WTC11 (cell line): Measurements from ENCODE around the gene SCYGR7. TPM values are rescaled to one million over a fixed set of nuclear protein-coding genes. Genes with fewer than 3 reads are reported as not detected.

Experiments used
- ATAC-seq: fragments of 200-7000 bp; cut with Tn5 transposase; 2 replicates; pipeline ENCODE4 v1.10.0; 2021; ENCODE audit warnings: mild to moderate bottlenecking, moderate library complexity
- CTCF ChIA-PET: fragments of 300-600 bp; sonication (Branson Sonifier 250); formaldehyde crosslinking; loops from one replicate; lab custom pipeline; 2021; ENCODE audit warnings: antibody characterized with exemption; lab: Charles Lee
- POLR2A ChIA-PET: fragments of 350-600 bp; sonication (Branson Sonifier 250); formaldehyde crosslinking; loops from one replicate; lab custom pipeline; 2021; ENCODE audit warnings: antibody characterized with exemption; lab: Charles Lee
- DNase-seq: peaks from one replicate; pipeline ENCODE4 v3.0.0; 2021; ENCODE audit warnings: low spot score
- H3K27ac Mint-ChIP-seq: 2 replicates; pipeline ENCODE4 v1.8.0; 2021; ENCODE audit warnings: mixed read lengths
- H3K27me3 Mint-ChIP-seq: 2 replicates; pipeline ENCODE4 v1.8.0; 2021; ENCODE audit warnings: low read depth, mild to moderate bottlenecking, moderate library complexity, mixed read lengths
- H3K36me3 Mint-ChIP-seq: 2 replicates; pipeline ENCODE4 v1.8.0; 2021; ENCODE audit warnings: mixed read lengths
- H3K4me1 Mint-ChIP-seq: 2 replicates; pipeline ENCODE4 v1.8.0; 2022; ENCODE audit warnings: mixed read lengths
- H3K4me3 Mint-ChIP-seq: 2 replicates; pipeline ENCODE4 v1.8.0; 2021; ENCODE audit warnings: mild to moderate bottlenecking, moderate library complexity, mixed read lengths
- H3K9me3 Mint-ChIP-seq: 2 replicates; pipeline ENCODE4 v1.8.0; 2021; ENCODE audit warnings: mixed read lengths
- ATF1 ChIP-seq: sonication (generic); formaldehyde crosslinking; IDR thresholded peaks from 2 replicates; pipeline ENCODE4 v1.8.1; 2023; ENCODE audit warnings: mild to moderate bottlenecking, moderate library complexity, missing genetic modification reagents
- CTCF ChIP-seq: fragments of 200-600 bp; IDR thresholded peaks from 2 replicates; pipeline ENCODE4 v1.8.0; 2022; ENCODE audit warnings: antibody characterized with exemption
- E2F5 ChIP-seq: sonication (generic); formaldehyde crosslinking; IDR thresholded peaks from 2 replicates; pipeline ENCODE4 v1.8.1; 2022; ENCODE audit warnings: mild to moderate bottlenecking, moderate library complexity, missing genetic modification reagents
- ETV6 ChIP-seq: sonication (generic); formaldehyde crosslinking; IDR thresholded peaks from 2 replicates; pipeline ENCODE4 v1.8.1; 2022; ENCODE audit warnings: mild to moderate bottlenecking, missing genetic modification reagents
- GRHL2 ChIP-seq: fragments of 250-450 bp; sonication (Bioruptor Pico); IDR thresholded peaks from 2 replicates; pipeline ENCODE4 v1.8.0; 2022; ENCODE audit warnings: mild to moderate bottlenecking, moderate library complexity; ENCODE audit not compliant: insufficient replicate concordance, severe bottlenecking
- HMGA2 ChIP-seq: fragments of 250-450 bp; sonication (Bioruptor Pico); IDR thresholded peaks from 2 replicates; pipeline ENCODE4 v1.4.0; 2021; ENCODE audit warnings: mild to moderate bottlenecking, moderate library complexity
- HMGXB4 ChIP-seq: sonication (generic); formaldehyde crosslinking; IDR thresholded peaks from 2 replicates; pipeline ENCODE4 v1.8.1; 2023; ENCODE audit warnings: mild to moderate bottlenecking, moderate library complexity, missing genetic modification reagents
- NR1H2 ChIP-seq: sonication (generic); formaldehyde crosslinking; IDR thresholded peaks from 2 replicates; pipeline ENCODE4 v1.9.0; 2021; ENCODE audit warnings: mild to moderate bottlenecking, moderate library complexity, missing genetic modification reagents
- PRDM15 ChIP-seq: sonication (generic); formaldehyde crosslinking; IDR thresholded peaks from 2 replicates; pipeline ENCODE4 v1.8.0; 2022; ENCODE audit warnings: missing genetic modification reagents
- PRRX2 ChIP-seq: fragments of 250-450 bp; sonication (Bioruptor Pico); IDR thresholded peaks from 2 replicates; pipeline ENCODE4 v1.8.0; 2021; ENCODE audit warnings: mild to moderate bottlenecking
- SMAD3 ChIP-seq: sonication (generic); formaldehyde crosslinking; IDR thresholded peaks from 2 replicates; pipeline ENCODE4 v1.8.0; 2022; ENCODE audit warnings: missing genetic modification reagents, mild to moderate bottlenecking, borderline replicate concordance
- TP53 ChIP-seq: sonication (generic); formaldehyde crosslinking; IDR thresholded peaks from 2 replicates; pipeline ENCODE4 v1.8.1; 2023; ENCODE audit warnings: mild to moderate bottlenecking, missing genetic modification reagents
- ZMAT4 ChIP-seq: fragments of 250-450 bp; sonication (Bioruptor Pico); IDR thresholded peaks from 2 replicates; pipeline ENCODE4 v1.9.0; 2021; ENCODE audit warnings: mild to moderate bottlenecking
- ZNF281 ChIP-seq: sonication (generic); formaldehyde crosslinking; IDR thresholded peaks from 2 replicates; pipeline ENCODE4 v1.8.0; 2023; ENCODE audit warnings: mild to moderate bottlenecking, missing genetic modification reagents
- ZNF423 ChIP-seq: fragments of 250-450 bp; sonication (Bioruptor Pico); IDR thresholded peaks from 2 replicates; pipeline ENCODE4 v2.1.2; 2022; ENCODE audit warnings: mild to moderate bottlenecking, moderate library complexity
- ZNF425 ChIP-seq: fragments of 250-450 bp; sonication (Bioruptor Pico); conservative IDR thresholded peaks from 2 replicates; pipeline ENCODE4 v1.9.0; 2021; ENCODE audit warnings: mild to moderate bottlenecking
- total RNA-seq: library from RNA; stranded (reverse); gene quantifications from 3 replicates; pipeline ENCODE4 v1.2.3, GENCODE V29; 2021

SCYGR7 gene
- total RNA-seq, 1 experiment from 2014 or later: not detected

GRCh38 chr2:227774011-227774624 lies 46.0 kb downstream of the SCYGR7 start (continued):
- TF ChIP-seq CTCF: no peak; the same call in 1 of the 2 replicates

GRCh38 chr2:227774895-227775842 lies 47.0 kb downstream of the SCYGR7 start:
- H3K27ac Mint-ChIP-seq: no peak overlapping the region
- POLR2A ChIA-PET: no interaction called here
- peaks cover 25% of the 10 kb centered on the region for H3K4me1 Mint-ChIP-seq
- H3K9me3 Mint-ChIP-seq: no peaks in the 10 kb centered on the region
- CTCF ChIA-PET: interaction anchor here (1.0 to 1.8 kb wide), 7 partner anchors 9 to 174 kb away, joined by 3 to 20 read pairs (median 10); no protein-coding TSS in a partner anchor
- H3K27me3 Mint-ChIP-seq: no peaks in the 10 kb centered on the region
- ATAC-seq (no peak), DNase-seq (no peak)
- no peaks in the 10 kb centered on the region for H3K36me3 Mint-ChIP-seq
- no peak overlapping the region for H3K4me3 Mint-ChIP-seq
- no peak for TF ChIP-seq GRHL2 (CRISPR knock-in tag)
- TF ChIP-seq NR1H2 (CRISPR knock-in tag): no peak
- TF ChIP-seq ATF1 (CRISPR knock-in tag): no peak
- TF ChIP-seq E2F5: no peak
- no peak for TF ChIP-seq ZNF423 (CRISPR knock-in tag)
- no peak for TF ChIP-seq CTCF
- no peak for TF ChIP-seq TP53 (CRISPR knock-in tag)
- TF ChIP-seq PRDM15 (CRISPR knock-in tag): no peak
- TF ChIP-seq ZNF281 (CRISPR knock-in tag): no peak
- no peak for TF ChIP-seq PRRX2
- TF ChIP-seq HMGXB4: no peak
- TF ChIP-seq ZNF425 (CRISPR knock-in tag): no peak
- no peak for TF ChIP-seq ZMAT4 (CRISPR knock-in tag)
- no peak for TF ChIP-seq HMGA2 (CRISPR knock-in tag)
- TF ChIP-seq SMAD3 (CRISPR knock-in tag): no peak
- TF ChIP-seq ETV6: no peak
